Panc1 (cell line): ENCODE measurements around the gene DDX41.
A peak's percentile ranks its signal among the peaks of the same experiment; 100 is the strongest.

ENCODE experiments used
- CTCF ChIP-seq: fragments of 450-650 bp; IDR thresholded peaks from 2 replicates; pipeline ENCODE4 v1.5.1; 2017; ENCODE audit warnings: mild to moderate bottlenecking
- POLR2AphosphoS5 ChIP-seq: IDR thresholded peaks from 2 replicates; pipeline ENCODE4 v1.6.1; 2012; ENCODE audit warnings: mild to moderate bottlenecking, low read depth, low read length, moderate library complexity

GRCh38 chr5:177483994-177484901 lies 32.5 kb downstream of the DDX41 start:
- TF ChIP-seq CTCF (no peak), POLR2AphosphoS5 (peak; percentile 13; the same call in 1 of the 2 replicates)
